Liver (tissue), 9 donors: ENCODE results near the gene ZNF580. TPM values are rescaled to one million over a fixed set of nuclear protein-coding genes. Genes with fewer than 3 reads are reported as not detected.

Experiments used
- DNase-seq: peaks from one replicate; pipeline ENCODE4 v3.0.0-alpha.2; 2017; ENCODE audit warnings: low spot score
- H3K27ac ChIP-seq, 2 donors: one replicate each; pipeline ENCODE4 v1.7.0; 2013; ENCODE audit warnings: inconsistent platforms in 2 of 2, low read length in 2 of 2, control low read depth in 1 of 2, low read depth in 1 of 2, mild to moderate bottlenecking in 1 of 2
- H3K27me3 ChIP-seq, 4 donors: one replicate each; pipeline versions ENCODE4 v1.6.1 to v1.7.0; 2013; ENCODE audit warnings: low read length in 3 of 4, inconsistent platforms in 1 of 4, mild to moderate bottlenecking in 1 of 4, moderate library complexity in 1 of 4; ENCODE audit not compliant: control insufficient read depth in 4 of 4, insufficient read depth in 4 of 4
- H3K36me3 ChIP-seq, 4 donors: one replicate each; pipeline versions ENCODE4 v1.6.1 to v1.7.0; 2013; ENCODE audit warnings: low read length in 3 of 4, mild to moderate bottlenecking in 3 of 4, low read depth in 1 of 4, moderate library complexity in 1 of 4; ENCODE audit not compliant: control insufficient read depth in 4 of 4, insufficient read depth in 3 of 4
- H3K4me1 ChIP-seq, 4 donors: one replicate each; pipeline versions ENCODE4 v1.6.1 to v1.7.0; 2013; ENCODE audit warnings: low read length in 3 of 4, mild to moderate bottlenecking in 3 of 4, moderate library complexity in 1 of 4; ENCODE audit not compliant: control insufficient read depth in 4 of 4, insufficient read depth in 4 of 4
- H3K4me3 ChIP-seq, 3 donors: one replicate each; pipeline versions ENCODE4 v1.6.1 to v1.7.0; 2013; ENCODE audit warnings: low read length in 3 of 3, control low read depth in 1 of 3, low read depth in 1 of 3, mild to moderate bottlenecking in 1 of 3
- H3K9ac ChIP-seq, 2 donors: one replicate each; pipeline ENCODE4 v1.7.0; 2013; ENCODE audit warnings: low read length in 2 of 2, mild to moderate bottlenecking in 2 of 2, moderate library complexity in 2 of 2, control low read depth in 1 of 2, low read depth in 1 of 2
- H3K9me3 ChIP-seq, 4 donors: one replicate each; pipeline versions ENCODE4 v1.6.1 to v1.7.0; 2013; ENCODE audit warnings: low read length in 3 of 4; ENCODE audit not compliant: control insufficient read depth in 4 of 4
- EGR1 ChIP-seq, 2 donors: IDR thresholded peaks; 2 replicates each; pipeline ENCODE4 v1.6.1; 2016 to 2018; ENCODE audit warnings: antibody characterized with exemption in 2 of 2, low read depth in 2 of 2
- FOXA1 ChIP-seq: IDR thresholded peaks from 2 replicates; pipeline ENCODE4 v1.6.1; 2016; ENCODE audit warnings: antibody characterized with exemption
- FOXA2 ChIP-seq: IDR thresholded peaks from 2 replicates; pipeline ENCODE4 v1.6.1; 2016; ENCODE audit warnings: antibody characterized with exemption
- GABPA ChIP-seq, 2 donors: IDR thresholded peaks in 1 of 2; conservative IDR thresholded peaks in 1 of 2; 2 replicates each; pipeline ENCODE4 v1.6.1; 2016; ENCODE audit warnings: antibody characterized with exemption in 2 of 2, mild to moderate bottlenecking in 1 of 2, moderate library complexity in 1 of 2
- HNF4A ChIP-seq, 2 donors: conservative IDR thresholded peaks; 2 replicates each; pipeline ENCODE4 v1.6.1; 2016; ENCODE audit warnings: antibody characterized with exemption in 2 of 2, mild to moderate bottlenecking in 2 of 2
- HNF4G ChIP-seq: IDR thresholded peaks from 2 replicates; pipeline ENCODE4 v1.6.1; 2016; ENCODE audit warnings: antibody characterized with exemption
- JUND ChIP-seq, 2 donors: IDR thresholded peaks; 2 replicates each; pipeline ENCODE4 v1.6.1; 2016; ENCODE audit warnings: antibody characterized with exemption in 2 of 2
- MAX ChIP-seq: IDR thresholded peaks from 2 replicates; pipeline ENCODE4 v1.6.1; 2016; ENCODE audit warnings: antibody characterized with exemption
- NR2F2 ChIP-seq: IDR thresholded peaks from 2 replicates; pipeline ENCODE4 v1.6.1; 2016; ENCODE audit warnings: antibody characterized with exemption
- RAD21 ChIP-seq, 2 donors: IDR thresholded peaks; 2 replicates each; pipeline ENCODE4 v1.6.1; 2016; ENCODE audit warnings: antibody characterized with exemption in 2 of 2, mild to moderate bottlenecking in 2 of 2
- RXRA ChIP-seq, 2 donors: IDR thresholded peaks; 2 replicates each; pipeline ENCODE4 v1.6.1; 2017 to 2018; ENCODE audit warnings: antibody characterized with exemption in 2 of 2, mild to moderate bottlenecking in 1 of 2
- SP1 ChIP-seq: IDR thresholded peaks from 2 replicates; pipeline ENCODE4 v1.6.1; 2018; ENCODE audit warnings: antibody characterized with exemption, mild to moderate bottlenecking
- TAF1 ChIP-seq: conservative IDR thresholded peaks from 2 replicates; pipeline ENCODE4 v1.6.1; 2016; ENCODE audit warnings: antibody characterized with exemption, mild to moderate bottlenecking
- YY1 ChIP-seq: IDR thresholded peaks from 2 replicates; pipeline ENCODE4 v1.6.1; 2016; ENCODE audit warnings: antibody characterized with exemption, mild to moderate bottlenecking
- WGBS: extraction: QIAGEN DNeasy Blood & Tissue Kit; methylation state at CpG from one replicate; pipeline ENCODE4 v1.1.7; 2013; 5-methylcytosine and 5-hydroxymethylcytosine counted together
- polyA plus RNA-seq, 2 donors: library from polyadenylated mRNA; stranded (reverse) in 1 of 2; unstranded in 1 of 2; fragments of 200-250 nt in 1 of 2; fragments of >200 nt in 1 of 2; fragmentation: Nextera tagmentation in 1 of 2; extraction: Ambion mirVana in 1 of 2; gene quantifications; one replicate each; pipeline versions ENCODE4 v1.2.1 to v1.2.3, GENCODE V29; 2013 to 2015
- total RNA-seq, 2 donors: library from RNA; depleted of rRNA; stranded (reverse); fragments of >200 nt; gene quantifications; one replicate each; pipeline ENCODE4 v1.2.3, GENCODE V29; 2014
- TF ChIP-seq, protein P1 (sequence below): IDR thresholded peaks from 2 replicates; pipeline ENCODE4 v1.6.1; 2016; ENCODE audit warnings: antibody characterized with exemption
- TF ChIP-seq, protein P2 (sequence below): fragments of 150-350 bp; IDR thresholded peaks from 2 replicates; pipeline ENCODE4 v1.5.1; 2017; ENCODE audit warnings: improper control_type of control experiment, low read depth, low read length; ENCODE audit not compliant: missing input control
- TF ChIP-seq, protein P3 (sequence below): IDR thresholded peaks from 2 replicates; pipeline ENCODE4 v1.6.1; 2016; ENCODE audit warnings: antibody characterized with exemption, mild to moderate bottlenecking
- donor health status: healthy.
- donor health status: healthy.
- donor health status: healthy.
- donor health status: healthy.
- donor health status: healthy.

ZNF580 gene
- total and polyA plus RNA-seq, 4 donors = 2.6 to 5.2 (median 5.1) TPM

GRCh38 chr19:55673465-55673864, 32.7 kb downstream of the ZNF580 start:
- Histone ChIP-seq H3K36me3 (peaks cover 7 to 32% (median 19%) of the 10 kb centered on the region in 4 donors), H3K4me3 (no peak overlapping the region), H3K9ac (no peak overlapping the region), H3K9me3 (no peaks in the 10 kb centered on the region), H3K4me1 (peaks cover 7 to 52% (median 40%) of the 10 kb centered on the region in 4 donors), H3K27me3 (no peaks in the 10 kb centered on the region), H3K27ac (no peak overlapping the region)
- WGBS = 84% methylated on average over 9 of the region's 9 CpGs
- TF ChIP-seq TAF1 (no peak), YY1 (no peak), MAX (no peak), HNF4A (conservative IDR thresholded peaks at IDR 0.05) (no peak), NR2F2 (no peak), GABPA (IDR thresholded peaks at IDR 0.05 in 1 of 2, conservative IDR thresholded peaks at IDR 0.05 in 1 of 2) (no peak), EGR1 (IDR thresholded peaks at IDR 0.05; ENCODE audit: low read depth in 2 of 2) (no peak), RXRA (IDR thresholded peaks at IDR 0.05) (no peak)
- TF ChIP-seq, protein P1, sequence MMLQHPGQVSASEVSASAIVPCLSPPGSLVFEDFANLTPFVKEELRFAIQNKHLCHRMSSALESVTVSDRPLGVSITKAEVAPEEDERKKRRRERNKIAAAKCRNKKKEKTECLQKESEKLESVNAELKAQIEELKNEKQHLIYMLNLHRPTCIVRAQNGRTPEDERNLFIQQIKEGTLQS = no peak
- TF ChIP-seq, protein P2, sequence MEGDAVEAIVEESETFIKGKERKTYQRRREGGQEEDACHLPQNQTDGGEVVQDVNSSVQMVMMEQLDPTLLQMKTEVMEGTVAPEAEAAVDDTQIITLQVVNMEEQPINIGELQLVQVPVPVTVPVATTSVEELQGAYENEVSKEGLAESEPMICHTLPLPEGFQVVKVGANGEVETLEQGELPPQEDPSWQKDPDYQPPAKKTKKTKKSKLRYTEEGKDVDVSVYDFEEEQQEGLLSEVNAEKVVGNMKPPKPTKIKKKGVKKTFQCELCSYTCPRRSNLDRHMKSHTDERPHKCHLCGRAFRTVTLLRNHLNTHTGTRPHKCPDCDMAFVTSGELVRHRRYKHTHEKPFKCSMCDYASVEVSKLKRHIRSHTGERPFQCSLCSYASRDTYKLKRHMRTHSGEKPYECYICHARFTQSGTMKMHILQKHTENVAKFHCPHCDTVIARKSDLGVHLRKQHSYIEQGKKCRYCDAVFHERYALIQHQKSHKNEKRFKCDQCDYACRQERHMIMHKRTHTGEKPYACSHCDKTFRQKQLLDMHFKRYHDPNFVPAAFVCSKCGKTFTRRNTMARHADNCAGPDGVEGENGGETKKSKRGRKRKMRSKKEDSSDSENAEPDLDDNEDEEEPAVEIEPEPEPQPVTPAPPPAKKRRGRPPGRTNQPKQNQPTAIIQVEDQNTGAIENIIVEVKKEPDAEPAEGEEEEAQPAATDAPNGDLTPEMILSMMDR = no peak
- TF ChIP-seq, protein P3, sequence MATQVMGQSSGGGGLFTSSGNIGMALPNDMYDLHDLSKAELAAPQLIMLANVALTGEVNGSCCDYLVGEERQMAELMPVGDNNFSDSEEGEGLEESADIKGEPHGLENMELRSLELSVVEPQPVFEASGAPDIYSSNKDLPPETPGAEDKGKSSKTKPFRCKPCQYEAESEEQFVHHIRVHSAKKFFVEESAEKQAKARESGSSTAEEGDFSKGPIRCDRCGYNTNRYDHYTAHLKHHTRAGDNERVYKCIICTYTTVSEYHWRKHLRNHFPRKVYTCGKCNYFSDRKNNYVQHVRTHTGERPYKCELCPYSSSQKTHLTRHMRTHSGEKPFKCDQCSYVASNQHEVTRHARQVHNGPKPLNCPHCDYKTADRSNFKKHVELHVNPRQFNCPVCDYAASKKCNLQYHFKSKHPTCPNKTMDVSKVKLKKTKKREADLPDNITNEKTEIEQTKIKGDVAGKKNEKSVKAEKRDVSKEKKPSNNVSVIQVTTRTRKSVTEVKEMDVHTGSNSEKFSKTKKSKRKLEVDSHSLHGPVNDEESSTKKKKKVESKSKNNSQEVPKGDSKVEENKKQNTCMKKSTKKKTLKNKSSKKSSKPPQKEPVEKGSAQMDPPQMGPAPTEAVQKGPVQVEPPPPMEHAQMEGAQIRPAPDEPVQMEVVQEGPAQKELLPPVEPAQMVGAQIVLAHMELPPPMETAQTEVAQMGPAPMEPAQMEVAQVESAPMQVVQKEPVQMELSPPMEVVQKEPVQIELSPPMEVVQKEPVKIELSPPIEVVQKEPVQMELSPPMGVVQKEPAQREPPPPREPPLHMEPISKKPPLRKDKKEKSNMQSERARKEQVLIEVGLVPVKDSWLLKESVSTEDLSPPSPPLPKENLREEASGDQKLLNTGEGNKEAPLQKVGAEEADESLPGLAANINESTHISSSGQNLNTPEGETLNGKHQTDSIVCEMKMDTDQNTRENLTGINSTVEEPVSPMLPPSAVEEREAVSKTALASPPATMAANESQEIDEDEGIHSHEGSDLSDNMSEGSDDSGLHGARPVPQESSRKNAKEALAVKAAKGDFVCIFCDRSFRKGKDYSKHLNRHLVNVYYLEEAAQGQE = no peak
- no peak for DNase-seq

DNA sequence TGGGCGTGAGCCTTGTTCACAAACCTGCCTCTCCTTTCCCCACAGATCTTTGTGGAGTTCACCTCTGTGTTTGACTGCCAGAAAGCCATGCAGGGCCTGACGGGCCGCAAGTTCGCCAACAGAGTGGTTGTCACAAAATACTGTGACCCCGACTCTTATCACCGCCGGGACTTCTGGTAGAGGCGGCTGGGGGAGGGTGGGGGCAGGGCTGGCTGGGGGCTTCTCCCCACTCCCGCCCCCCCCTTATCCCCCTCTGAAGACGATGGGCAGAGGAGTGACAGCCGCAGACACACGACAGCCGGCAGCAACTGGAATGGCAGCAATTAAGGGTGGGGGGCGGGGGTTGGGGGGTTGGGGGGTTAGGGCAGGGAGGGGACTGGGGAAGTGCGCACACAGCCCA, 33.1 kb downstream of the ZNF580 start:
- H3K27ac ChIP-seq = no peak overlapping the region
- H3K4me3 ChIP-seq = no peak overlapping the region
- 82% methylated on average over 15 of the region's 15 CpGs for WGBS
- DNase-seq = no peak
- H3K4me1 ChIP-seq = peaks cover 7 to 56% (median 45%) of the 10 kb centered on the region in 4 donors
- peaks cover 7 to 32% (median 19%) of the 10 kb centered on the region in 4 donors for H3K36me3 ChIP-seq
- H3K9me3 ChIP-seq = no peaks in the 10 kb centered on the region
- no peak overlapping the region for H3K9ac ChIP-seq
- H3K27me3 ChIP-seq = no peaks in the 10 kb centered on the region
- TF ChIP-seq YY1 (no peak), SP1 (no peak), RAD21 (IDR thresholded peaks at IDR 0.05) (no peak), HNF4G (no peak), RXRA (IDR thresholded peaks at IDR 0.05) (no peak), GABPA (IDR thresholded peaks at IDR 0.05 in 1 of 2, conservative IDR thresholded peaks at IDR 0.05 in 1 of 2) (no peak), HNF4A (conservative IDR thresholded peaks at IDR 0.05) (no peak), EGR1 (IDR thresholded peaks at IDR 0.05; ENCODE audit: low read depth in 2 of 2) (no peak), JUND (IDR thresholded peaks at IDR 0.05) (no peak), MAX (no peak), FOXA1 (no peak), FOXA2 (no peak), NR2F2 (no peak)
- TF ChIP-seq, protein P3 = no peak
- TF ChIP-seq, protein P1 = no peak
- TF ChIP-seq, protein P2 = no peak
